Epithelial cell of esophagus (primary cell): ENCODE data around the gene ALS2.

ENCODE experiments used
- DNase-seq: peaks from one replicate; pipeline ENCODE4 v3.0.0; 2010; ENCODE audit warnings: low read depth
- H3K4me3 ChIP-seq: 2 replicates; pipeline ENCODE4 v1.5.1; 2011; ENCODE audit warnings: mild to moderate bottlenecking, low read length, control low read depth
- TF ChIP-seq, protein P1 (sequence below): IDR thresholded peaks from 2 replicates; pipeline ENCODE4 v1.5.1; 2011; ENCODE audit warnings: low read depth, mild to moderate bottlenecking, low read length, control low read depth, inconsistent platforms; ENCODE audit not compliant: insufficient read depth; ENCODE audit errors: missing control alignments

ALS2 gene

DNA sequence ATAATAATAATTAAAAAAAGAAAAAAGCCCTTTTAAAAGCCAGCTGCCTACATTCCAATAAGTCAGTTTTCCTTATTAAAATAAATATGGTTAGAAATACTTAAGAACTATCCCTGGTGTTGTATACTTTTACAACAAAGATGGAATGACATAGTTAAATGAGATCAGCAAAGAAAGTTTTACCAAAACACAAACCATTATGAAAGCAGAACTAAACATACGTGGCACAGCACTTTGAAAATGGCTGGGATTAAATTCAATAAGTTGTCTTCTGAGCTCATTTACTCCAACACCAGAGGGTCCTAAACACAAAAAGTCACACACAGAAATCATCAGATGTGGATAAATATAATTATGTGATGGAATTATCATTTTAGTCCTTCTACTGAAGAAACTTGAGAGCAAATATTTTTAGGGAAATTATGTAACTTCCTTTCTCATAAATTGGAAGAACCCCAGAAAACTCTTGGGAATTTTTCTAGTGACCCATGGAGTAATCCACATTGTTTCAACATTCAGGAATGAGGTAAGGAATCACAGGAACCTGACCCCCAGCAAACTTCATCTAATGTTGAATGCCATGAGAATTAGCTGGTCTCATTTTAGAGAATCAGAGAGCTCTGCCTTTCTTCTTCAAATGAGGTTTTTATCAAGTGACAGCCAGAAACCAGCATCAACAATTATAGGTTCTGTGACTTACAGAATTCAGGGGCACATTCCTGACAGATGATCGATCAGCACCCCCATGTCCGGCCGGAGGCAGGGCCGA is 125.9 kb downstream of the ALS2 start:
- TF ChIP-seq, protein P1, sequence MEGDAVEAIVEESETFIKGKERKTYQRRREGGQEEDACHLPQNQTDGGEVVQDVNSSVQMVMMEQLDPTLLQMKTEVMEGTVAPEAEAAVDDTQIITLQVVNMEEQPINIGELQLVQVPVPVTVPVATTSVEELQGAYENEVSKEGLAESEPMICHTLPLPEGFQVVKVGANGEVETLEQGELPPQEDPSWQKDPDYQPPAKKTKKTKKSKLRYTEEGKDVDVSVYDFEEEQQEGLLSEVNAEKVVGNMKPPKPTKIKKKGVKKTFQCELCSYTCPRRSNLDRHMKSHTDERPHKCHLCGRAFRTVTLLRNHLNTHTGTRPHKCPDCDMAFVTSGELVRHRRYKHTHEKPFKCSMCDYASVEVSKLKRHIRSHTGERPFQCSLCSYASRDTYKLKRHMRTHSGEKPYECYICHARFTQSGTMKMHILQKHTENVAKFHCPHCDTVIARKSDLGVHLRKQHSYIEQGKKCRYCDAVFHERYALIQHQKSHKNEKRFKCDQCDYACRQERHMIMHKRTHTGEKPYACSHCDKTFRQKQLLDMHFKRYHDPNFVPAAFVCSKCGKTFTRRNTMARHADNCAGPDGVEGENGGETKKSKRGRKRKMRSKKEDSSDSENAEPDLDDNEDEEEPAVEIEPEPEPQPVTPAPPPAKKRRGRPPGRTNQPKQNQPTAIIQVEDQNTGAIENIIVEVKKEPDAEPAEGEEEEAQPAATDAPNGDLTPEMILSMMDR: no peak
- H3K4me3 ChIP-seq: no peak overlapping the region
- no peak for DNase-seq

DNA sequence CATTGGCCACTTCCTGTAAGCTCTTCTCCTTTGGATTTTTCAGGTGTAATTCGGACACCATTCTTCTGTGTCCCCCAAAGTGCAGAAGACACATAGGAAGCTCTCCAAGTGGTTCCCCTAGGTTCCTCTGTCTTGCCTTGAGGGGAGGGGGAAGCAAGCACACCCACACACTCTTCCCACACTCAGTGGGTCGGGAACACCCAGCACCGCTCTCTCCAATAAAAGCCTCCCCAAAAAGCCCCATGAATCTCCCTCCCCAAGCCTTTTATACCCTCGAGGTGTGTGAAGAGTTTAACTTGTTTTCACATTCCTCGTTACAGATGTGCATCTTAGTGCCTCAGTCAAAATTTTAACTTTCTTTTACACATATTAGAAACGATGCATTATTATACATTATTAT is 127.5 kb downstream of the ALS2 start:
- no peak for DNase-seq
- H3K4me3 ChIP-seq: no peak overlapping the region
- TF ChIP-seq, protein P1: no peak
